HEK293T (cell line): ENCODE results near the gene AHI1.

Source experiments
- CTCF ChIA-PET: fragments of 350-600 bp; formaldehyde crosslinking; extraction: SDS; loops from one replicate; lab custom pipeline; 2021; ENCODE audit warnings: antibody characterized with exemption, inconsistent platforms; lab: Yijun Ruan, JAX
- POLR2A ChIA-PET: fragments of 350-600 bp; formaldehyde crosslinking; extraction: SDS; loops from one replicate; lab custom pipeline; 2020; ENCODE audit warnings: antibody characterized with exemption, inconsistent platforms; lab: Yijun Ruan, JAX
- DNase-seq: peaks from one replicate; pipeline ENCODE4 v3.0.0; 2012; ENCODE audit warnings: mixed read lengths; ENCODE audit errors: extremely low spot score
- ARNT ChIP-seq: fragments of 450-650 bp; IDR thresholded peaks from 2 replicates; pipeline ENCODE4 v1.6.1; 2017; ENCODE audit warnings: mild to moderate bottlenecking
- BHLHE40 ChIP-seq: fragments of 450-650 bp; IDR thresholded peaks from 2 replicates; pipeline ENCODE4 v1.6.1; 2016; ENCODE audit warnings: mild to moderate bottlenecking, moderate library complexity, borderline replicate concordance
- CTBP1 ChIP-seq: fragments of 450-650 bp; IDR thresholded peaks from 2 replicates; pipeline ENCODE4 v1.6.1; 2016; ENCODE audit warnings: borderline replicate concordance
- ELF4 ChIP-seq: fragments of 450-650 bp; IDR thresholded peaks from 2 replicates; pipeline ENCODE4 v1.6.1; 2017; ENCODE audit warnings: antibody characterized with exemption
- FOXA1 ChIP-seq: fragments of 450-650 bp; IDR thresholded peaks from 2 replicates; pipeline ENCODE4 v1.6.1; 2016; ENCODE audit warnings: mild to moderate bottlenecking
- FOXK2 ChIP-seq: fragments of 450-650 bp; IDR thresholded peaks from 2 replicates; pipeline ENCODE4 v1.6.1; 2016; ENCODE audit warnings: mild to moderate bottlenecking
- FOXM1 ChIP-seq: fragments of 450-650 bp; IDR thresholded peaks from 2 replicates; pipeline ENCODE4 v1.6.1; 2017; ENCODE audit warnings: mild to moderate bottlenecking, borderline replicate concordance
- HDGF ChIP-seq: fragments of 450-650 bp; IDR thresholded peaks from 2 replicates; pipeline ENCODE4 v1.6.1; 2017; ENCODE audit warnings: antibody characterized with exemption, borderline replicate concordance
- L3MBTL2 ChIP-seq: fragments of 450-650 bp; conservative IDR thresholded peaks from 2 replicates; pipeline ENCODE4 v1.6.1; 2016; ENCODE audit warnings: mild to moderate bottlenecking
- LEF1 ChIP-seq: fragments of 450-650 bp; IDR thresholded peaks from 2 replicates; pipeline ENCODE4 v1.6.1; 2017; ENCODE audit warnings: mild to moderate bottlenecking, borderline replicate concordance
- NFRKB ChIP-seq: fragments of 450-650 bp; IDR thresholded peaks from 2 replicates; pipeline ENCODE4 v1.6.1; 2016; ENCODE audit warnings: mild to moderate bottlenecking, moderate library complexity
- PKNOX1 ChIP-seq: fragments of 450-650 bp; IDR thresholded peaks from 2 replicates; pipeline ENCODE4 v1.6.1; 2016
- SP1 ChIP-seq: fragments of 450-650 bp; IDR thresholded peaks from 2 replicates; pipeline ENCODE4 v1.6.1; 2017
- SUZ12 ChIP-seq: fragments of 450-650 bp; IDR thresholded peaks from 2 replicates; pipeline ENCODE4 v1.6.1; 2016; ENCODE audit warnings: mild to moderate bottlenecking
- TARDBP ChIP-seq: fragments of 450-650 bp; IDR thresholded peaks from 2 replicates; pipeline ENCODE4 v1.6.1; 2016
- ZNF384 ChIP-seq: fragments of 450-650 bp; IDR thresholded peaks from 2 replicates; pipeline ENCODE4 v1.6.1; 2016

Gene AHI1

DNA sequence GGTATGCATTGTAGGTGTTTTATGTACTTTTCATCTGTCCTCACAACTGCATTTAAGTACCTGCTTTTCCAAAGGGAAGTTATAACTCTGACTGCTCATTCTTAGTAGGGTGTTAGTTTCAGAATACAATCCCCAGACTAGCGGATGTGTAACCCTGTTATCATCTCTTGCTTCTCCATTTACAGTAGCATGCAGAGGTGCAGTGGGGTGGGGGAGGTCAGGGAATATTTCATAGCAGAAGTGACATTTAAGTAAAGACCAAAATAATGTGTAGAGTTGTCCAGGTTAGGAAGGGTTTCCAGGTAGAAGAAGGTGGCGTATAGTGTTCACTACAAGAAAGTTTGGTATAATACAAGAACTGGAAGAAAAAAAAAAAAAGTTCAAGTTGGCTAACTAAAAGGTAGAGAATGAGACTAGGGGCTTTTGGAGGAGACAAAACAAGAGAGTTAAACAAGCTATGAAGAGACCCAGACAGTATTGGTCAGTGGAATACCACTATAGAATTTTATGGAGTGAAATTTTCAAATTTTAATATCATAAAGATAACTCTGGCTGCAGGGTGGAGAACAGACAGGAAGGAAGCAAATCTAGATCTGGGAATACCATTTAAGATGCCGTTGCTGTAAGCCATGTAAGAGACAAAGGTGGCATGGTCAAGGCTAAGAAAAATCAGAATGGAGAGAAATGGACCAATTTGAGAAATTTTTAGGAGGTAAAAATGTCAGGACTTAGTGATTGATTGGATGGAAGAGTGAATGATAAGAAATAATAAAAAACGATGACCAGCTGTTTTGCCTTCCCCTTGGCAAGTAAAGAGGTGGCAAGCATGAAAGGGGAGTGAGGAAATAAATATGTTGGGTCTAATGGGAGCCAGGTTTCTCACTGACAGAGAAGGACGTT, 2.2 kb upstream of the AHI1 start:
- DNase-seq = no peak
- TF ChIP-seq PKNOX1 (peak; percentile 62), TARDBP (no peak), BHLHE40 (no peak), FOXM1 (no peak), SP1 (no peak)
- CTCF ChIA-PET = no interaction called here
- POLR2A ChIA-PET = interaction anchor here (1.6 kb wide), 2 partner anchors 750 to 790 kb away, joined by 4 to 10 read pairs; partner anchors contain the start of genes BCLAF1 and MTFR2

- CTCF ChIA-PET = no interaction called here
- TF ChIP-seq NFRKB (peak; percentile 49; the same call in 1 of the 2 replicates), L3MBTL2 (no peak; the same call in none of the 2 replicates)
- POLR2A ChIA-PET = interaction anchor here (0.7 to 1.6 kb wide), 13 partner anchors 8 to 792 kb away, joined by 3 to 10 read pairs (median 3); partner anchors contain the start of genes BCLAF1 and MTFR2
- DNase-seq = peak; percentile 54
Observed at GRCh38 chr6:135498185-135498841, 773 bp upstream of the AHI1 start.

GRCh38 chr6:135496800-135497411, 634 bp downstream of the AHI1 start:
- ChIA-PET CTCF (no interaction called here), POLR2A (no interaction called here)
- no peak for DNase-seq
- TF ChIP-seq LEF1 (no peak), L3MBTL2 (no peak), TARDBP (no peak), BHLHE40 (no peak), PKNOX1 (no peak), NFRKB (no peak), CTBP1 (no peak), SUZ12 (no peak), FOXA1 (no peak), FOXM1 (no peak), ZNF384 (no peak), FOXK2 (no peak), ELF4 (no peak), HDGF (no peak), ARNT (no peak), SP1 (no peak)

DNA sequence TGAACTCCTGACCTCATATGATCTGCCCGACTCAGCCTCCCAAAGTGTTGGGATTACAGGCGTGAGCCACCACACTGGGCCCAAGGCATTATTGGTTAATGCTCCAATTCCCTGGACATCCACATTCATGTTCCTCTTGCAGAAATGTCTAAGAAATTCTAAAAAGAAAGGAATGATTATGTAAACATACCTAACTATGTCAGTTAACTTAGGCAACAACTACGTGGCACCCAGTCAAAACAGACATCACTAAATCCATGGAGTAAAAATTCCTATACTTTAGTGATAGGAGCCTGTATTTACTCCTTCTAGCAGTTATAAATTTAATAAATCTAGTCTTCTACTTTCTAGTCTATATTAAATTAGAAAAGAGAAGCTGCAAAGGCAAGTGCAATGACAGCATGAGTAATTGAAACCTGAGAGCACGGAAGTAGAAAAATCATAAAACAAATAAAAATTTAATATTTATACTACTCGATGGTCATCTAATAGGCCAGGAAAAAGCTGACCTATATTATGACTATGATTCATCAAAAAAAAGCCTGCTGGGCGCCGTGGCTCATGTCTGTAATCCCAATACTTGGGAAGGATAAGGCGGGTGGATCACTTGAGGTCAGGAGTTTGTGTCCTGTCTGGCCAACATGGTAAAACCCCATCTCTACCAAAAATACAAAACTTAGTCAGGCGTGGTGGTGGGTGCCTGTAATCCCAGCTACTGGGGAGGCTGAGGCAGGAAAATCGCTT, 4.2 kb downstream of the AHI1 start:
- ChIA-PET CTCF (interaction anchor here (0.6 kb wide), 1 partner anchor 630 kb away, joined by 4 read pairs; no protein-coding TSS in a partner anchor), POLR2A (no interaction called here)
- no peak for TF ChIP-seq BHLHE40
- no peak for TF ChIP-seq FOXM1
- no peak for TF ChIP-seq CTBP1
- no peak for TF ChIP-seq SUZ12
- TF ChIP-seq NFRKB = no peak
- no peak for TF ChIP-seq HDGF
- no peak for TF ChIP-seq SP1
- TF ChIP-seq FOXA1 = no peak
- no peak for TF ChIP-seq ELF4
- TF ChIP-seq FOXK2 = no peak
- DNase-seq = no peak

DNA sequence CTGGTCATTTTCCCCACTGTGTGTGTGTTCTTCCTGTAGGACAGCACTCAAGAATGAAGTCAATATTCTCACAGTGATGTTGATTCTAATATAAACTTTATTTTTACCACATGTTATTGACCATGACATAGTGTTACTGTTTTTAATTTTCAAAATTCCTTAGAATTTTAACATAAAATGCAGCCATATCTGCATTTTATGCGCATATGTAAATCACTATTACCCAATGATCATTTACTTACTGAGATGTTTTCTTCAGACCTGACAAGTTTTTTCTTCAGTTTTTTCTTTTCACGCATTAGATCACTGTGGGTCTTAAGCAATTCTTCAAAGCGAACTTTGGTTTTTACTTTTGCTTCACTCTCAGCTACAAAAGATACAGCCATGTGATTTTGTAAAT, 7.2 kb downstream of the AHI1 start:
- TF ChIP-seq PKNOX1 = no peak
- no peak for TF ChIP-seq LEF1
- no peak for TF ChIP-seq SUZ12
- TF ChIP-seq CTBP1 = no peak
- no peak for TF ChIP-seq FOXM1
- no peak for TF ChIP-seq FOXK2
- ChIA-PET CTCF (no interaction called here), POLR2A (no interaction called here)
- DNase-seq = no peak
